ENCODE results near the gene PFKFB4.
"Not testable (repeated sequence)": the region's sequence is repeated elsewhere in the genome, so short reads cannot be mapped to it uniquely, and the experiment has no call there.

The PFKFB4 gene

GRCh38 chr3:48475188-48475587 is 81.4 kb downstream of the PFKFB4 start:
- no peak for ATAC-seq (ENCODE audit: insufficient read depth, low read depth)
- Histone ChIP-seq H2AFZ (ENCODE audit: low read depth, low read length) (no peak overlapping the region), H3K36me3 (ENCODE audit: insufficient read depth, low read length) (peaks cover 3% of the 10 kb centered on the region; the same call in 1 of the 2 replicates), H3K9me3 (ENCODE audit: insufficient read depth, low read length, severe bottlenecking) (no peaks in the 10 kb centered on the region), H3K27ac (ENCODE audit: low read length) (no peak overlapping the region), H3K4me2 (ENCODE audit: insufficient read depth, low read length) (no peak overlapping the region), H3K9ac (ENCODE audit: low read depth, low read length) (no peak overlapping the region), H3K27me3 (ENCODE audit: insufficient read depth, low read length, poor library complexity) (no peaks in the 10 kb centered on the region), H3K79me2 (ENCODE audit: insufficient read depth, low read length) (peaks cover 23% of the 10 kb centered on the region), H3K4me3 (ENCODE audit: low read depth in 1 of 2, low read length in 2 of 2) (no peak overlapping the region), H3K4me1 (ENCODE audit: insufficient read depth, low read length) (peaks cover 53% of the 10 kb centered on the region), H4K20me1 (ENCODE audit: insufficient read depth, low read length) (peaks cover 18% of the 10 kb centered on the region)
- no peak for DNase-seq
- TF ChIP-seq CTCF (IDR thresholded peaks at IDR 0.05; ENCODE audit: borderline replicate concordance, extremely low read depth, low read length, poor library complexity, severe bottlenecking) (no peak), EZH2 (IDR thresholded peaks at IDR 0.05; ENCODE audit: borderline replicate concordance, low read depth, low read length, severe bottlenecking) (no peak)

GRCh38 chr3:48474619-48475018 is 82.0 kb downstream of the PFKFB4 start:
- Histone ChIP-seq H3K79me2 (ENCODE audit: insufficient read depth, low read length) (peaks cover 29% of the 10 kb centered on the region), H3K27ac (ENCODE audit: low read length) (no peak overlapping the region), H3K4me3 (ENCODE audit: low read depth in 1 of 2, low read length in 2 of 2) (no peak overlapping the region), H3K4me1 (ENCODE audit: insufficient read depth, low read length) (peaks cover 53% of the 10 kb centered on the region), H3K36me3 (ENCODE audit: insufficient read depth, low read length) (peaks cover 9% of the 10 kb centered on the region), H4K20me1 (ENCODE audit: insufficient read depth, low read length) (peaks cover 23% of the 10 kb centered on the region), H3K9ac (ENCODE audit: low read depth, low read length) (no peak overlapping the region), H2AFZ (ENCODE audit: low read depth, low read length) (no peak overlapping the region), H3K9me3 (ENCODE audit: insufficient read depth, low read length, severe bottlenecking) (no peaks in the 10 kb centered on the region), H3K4me2 (ENCODE audit: insufficient read depth, low read length) (no peak overlapping the region), H3K27me3 (ENCODE audit: insufficient read depth, low read length, poor library complexity) (no peaks in the 10 kb centered on the region)
- no peak for TF ChIP-seq EZH2 (IDR thresholded peaks at IDR 0.05; ENCODE audit: borderline replicate concordance, low read depth, low read length, severe bottlenecking)
- TF ChIP-seq CTCF (IDR thresholded peaks at IDR 0.05; ENCODE audit: borderline replicate concordance, extremely low read depth, low read length, poor library complexity, severe bottlenecking), result no peak
- ATAC-seq (ENCODE audit: insufficient read depth, low read depth), result no peak
- no peak for DNase-seq

GRCh38 chr3:48474031-48474430 is 82.6 kb downstream of the PFKFB4 start:
- not testable (repeated sequence) for H3K9me3 ChIP-seq (ENCODE audit: insufficient read depth, low read length, severe bottlenecking); H3K27ac ChIP-seq (ENCODE audit: low read length); H3K4me2 ChIP-seq (ENCODE audit: insufficient read depth, low read length); H3K27me3 ChIP-seq (ENCODE audit: insufficient read depth, low read length, poor library complexity); H3K4me3 ChIP-seq (ENCODE audit: low read depth in 1 of 2, low read length in 2 of 2); H3K9ac ChIP-seq (ENCODE audit: low read depth, low read length); ATAC-seq (ENCODE audit: insufficient read depth, low read depth); H2AFZ ChIP-seq (ENCODE audit: low read depth, low read length); DNase-seq
- H3K36me3 ChIP-seq (ENCODE audit: insufficient read depth, low read length), result peaks cover 15% of the 10 kb centered on the region
- peaks cover 28% of the 10 kb centered on the region for H4K20me1 ChIP-seq (ENCODE audit: insufficient read depth, low read length)
- H3K4me1 ChIP-seq (ENCODE audit: insufficient read depth, low read length), result peaks cover 53% of the 10 kb centered on the region
- peaks cover 35% of the 10 kb centered on the region for H3K79me2 ChIP-seq (ENCODE audit: insufficient read depth, low read length)

- Histone ChIP-seq H3K27me3 (ENCODE audit: insufficient read depth, low read length, poor library complexity) (no peaks in the 10 kb centered on the region), H3K4me3 (ENCODE audit: low read depth in 1 of 2, low read length in 2 of 2) (peak overlapping the region in 1 of 2 experiments; percentile 86; a peak in 2 of 4 replicates), H3K27ac (ENCODE audit: low read length) (peak overlapping the region; percentile 66), H3K36me3 (ENCODE audit: insufficient read depth, low read length) (peaks cover 19% of the 10 kb centered on the region), H2AFZ (ENCODE audit: low read depth, low read length) (peak overlapping the region; percentile 67), H3K4me2 (ENCODE audit: insufficient read depth, low read length) (peak overlapping the region; percentile 83), H4K20me1 (ENCODE audit: insufficient read depth, low read length) (peaks cover 24% of the 10 kb centered on the region), H3K79me2 (ENCODE audit: insufficient read depth, low read length) (peaks cover 39% of the 10 kb centered on the region), H3K9me3 (ENCODE audit: insufficient read depth, low read length, severe bottlenecking) (no peaks in the 10 kb centered on the region), H3K9ac (ENCODE audit: low read depth, low read length) (peak overlapping the region; percentile 85), H3K4me1 (ENCODE audit: insufficient read depth, low read length) (peaks cover 53% of the 10 kb centered on the region)
- no peak for TF ChIP-seq CTCF (IDR thresholded peaks at IDR 0.05; ENCODE audit: borderline replicate concordance, extremely low read depth, low read length, poor library complexity, severe bottlenecking)
- no peak for TF ChIP-seq EZH2 (IDR thresholded peaks at IDR 0.05; ENCODE audit: borderline replicate concordance, low read depth, low read length, severe bottlenecking)
- no peak for ATAC-seq (ENCODE audit: insufficient read depth, low read depth)
- DNase-seq, result no peak
Measured at GRCh38 chr3:48473617-48473952, 83.0 kb downstream of the PFKFB4 start.
